C1 segment of cervical spinal cord (tissue), 14 donors: ENCODE results near the gene FAM180B.

Experiments
- DNase-seq, 14 donors: peaks; one replicate each; lab custom pipeline; 2025; lab: John Stamatoyannopoulos, UW

The FAM180B gene

DNA sequence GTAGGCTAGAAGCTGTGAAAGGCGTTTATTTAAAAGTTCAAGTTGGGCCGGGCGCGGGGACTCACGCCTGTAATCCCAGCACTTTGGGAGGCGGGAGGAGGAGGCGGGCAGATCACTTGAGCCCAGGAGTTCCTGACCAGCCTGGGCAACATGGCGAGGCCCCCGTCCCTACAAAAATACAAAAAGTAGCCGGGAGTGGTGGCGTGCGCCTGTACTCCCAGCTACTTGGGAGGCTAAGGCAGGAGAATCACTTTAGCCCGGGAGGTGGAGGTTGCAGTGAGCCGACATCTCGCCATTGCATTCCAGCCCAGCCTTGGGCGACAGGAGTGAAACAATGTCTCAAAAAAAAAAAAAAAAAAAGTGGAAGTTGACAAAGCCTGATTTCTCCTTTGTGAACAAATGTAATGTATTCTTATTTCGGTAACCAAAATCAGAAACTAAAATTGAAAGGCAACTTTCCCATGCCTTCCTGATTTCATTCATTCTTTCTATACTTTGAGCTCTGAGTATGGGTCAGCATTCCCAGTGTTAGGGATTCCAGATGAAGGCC lies 20.3 kb upstream of the FAM180B start:
- no peak for DNase-seq

DNA sequence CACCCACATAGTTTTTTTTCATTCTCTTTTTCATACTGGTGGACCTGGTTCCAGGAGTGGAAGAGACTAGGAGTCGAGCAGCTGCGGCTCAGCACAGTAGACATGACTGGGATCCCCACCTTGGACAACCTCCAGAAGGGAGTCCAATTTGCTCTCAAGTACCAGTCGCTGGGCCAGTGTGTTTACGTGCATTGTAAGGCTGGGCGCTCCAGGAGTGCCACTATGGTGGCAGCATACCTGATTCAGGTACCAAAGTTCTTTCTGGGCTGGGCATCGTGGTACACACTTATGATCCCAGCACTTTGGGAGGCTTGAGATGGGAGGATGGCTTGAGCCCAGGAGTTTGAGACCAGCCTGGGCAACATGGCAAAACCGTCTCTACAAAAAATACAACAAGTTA lies 16.8 kb upstream of the FAM180B start:
- DNase-seq: no peak

DNA sequence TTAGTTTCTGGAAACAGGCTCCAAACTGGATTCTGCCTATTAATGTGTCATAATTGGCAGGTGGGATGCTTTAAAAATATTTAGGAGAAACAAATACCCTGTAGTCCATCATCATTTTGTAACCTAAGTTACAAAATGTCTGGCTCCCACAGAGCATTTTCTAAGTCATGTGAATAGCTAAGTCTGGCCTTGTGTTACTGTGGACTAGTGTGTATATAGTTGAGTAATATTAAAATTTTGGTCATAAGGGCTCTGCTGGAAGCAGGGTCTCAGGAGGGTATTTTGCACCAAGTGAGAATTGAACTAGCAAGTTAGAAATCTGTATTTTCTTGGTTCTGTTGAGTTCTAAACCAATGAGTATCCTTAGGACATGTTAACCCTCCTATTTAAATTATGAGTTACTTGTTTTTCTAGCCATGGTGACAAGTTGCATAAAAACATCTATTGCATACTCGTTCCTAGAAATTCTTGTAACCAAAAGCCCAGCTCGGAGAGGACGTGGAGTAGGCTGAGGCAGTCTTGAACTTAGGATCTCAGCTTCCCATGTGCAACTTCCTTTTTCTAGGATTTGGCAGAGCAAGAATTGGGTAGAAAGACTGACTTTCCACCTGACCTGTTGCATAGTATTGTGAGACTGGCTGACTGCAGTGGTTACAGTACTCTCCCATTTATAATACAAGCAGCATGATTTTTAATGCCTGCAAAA lies 15.7 kb upstream of the FAM180B start:
- no peak for DNase-seq

DNA sequence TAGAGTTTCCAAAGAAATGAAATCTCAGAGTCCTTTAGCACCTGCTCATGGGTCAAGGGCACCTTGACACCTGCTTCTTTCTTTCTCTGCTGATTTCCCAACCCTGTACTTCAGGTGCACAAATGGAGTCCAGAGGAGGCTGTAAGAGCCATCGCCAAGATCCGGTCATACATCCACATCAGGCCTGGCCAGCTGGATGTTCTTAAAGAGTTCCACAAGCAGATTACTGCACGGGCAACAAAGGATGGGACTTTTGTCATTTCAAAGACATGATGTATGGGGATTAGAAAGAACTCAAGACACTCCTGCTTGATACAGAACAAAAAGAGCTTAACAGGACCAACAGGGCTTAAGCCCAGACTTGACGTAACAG lies 15.1 kb upstream of the FAM180B start:
- no peak for DNase-seq

DNA sequence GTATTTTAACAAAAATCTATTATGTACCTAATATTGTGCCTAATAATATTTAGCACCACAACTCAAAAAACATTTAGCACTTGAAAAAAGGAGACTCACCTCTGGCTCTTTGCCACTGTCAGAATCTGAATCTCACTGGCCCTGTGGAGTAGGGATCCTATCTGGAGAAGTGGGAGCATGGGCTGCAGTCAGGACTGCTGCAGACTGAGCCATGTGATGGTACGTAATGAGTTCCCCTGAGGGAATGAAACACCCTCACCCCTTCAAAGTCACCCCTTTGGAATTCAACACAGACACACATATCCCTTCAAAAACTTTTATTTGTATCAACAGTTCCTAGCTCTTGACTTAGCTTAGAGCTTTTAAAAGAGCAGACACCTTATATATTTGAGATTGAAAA lies 14.6 kb upstream of the FAM180B start:
- DNase-seq: no peak

DNA sequence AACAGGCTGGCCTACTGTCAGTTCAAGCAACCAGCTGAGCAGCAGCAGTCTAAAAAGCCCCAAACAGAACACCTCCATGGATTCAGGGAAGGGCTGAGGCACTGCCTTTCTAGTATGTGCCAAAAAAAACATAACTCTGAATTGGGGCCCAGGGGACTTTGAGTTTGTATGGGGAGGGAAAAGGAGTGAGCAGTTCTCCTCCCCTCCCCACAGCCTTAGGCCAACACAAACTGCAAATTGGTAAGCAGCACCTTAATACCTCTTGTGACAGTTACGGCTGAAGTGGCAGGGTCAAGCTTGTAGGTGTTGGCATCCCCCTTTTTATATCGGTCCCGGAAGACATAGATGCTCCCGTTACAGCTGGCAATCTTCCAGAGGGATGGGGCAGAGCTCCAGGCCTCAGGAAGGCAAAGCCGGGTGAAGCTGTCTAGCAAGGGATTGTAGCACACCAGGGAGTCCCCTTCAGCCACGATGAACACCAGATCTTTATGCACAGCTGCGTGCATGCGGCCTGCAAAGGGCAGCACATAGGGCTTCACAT lies 13.7 kb upstream of the FAM180B start:
- DNase-seq: peak in 1 of 14 donors; percentile 49

DNA sequence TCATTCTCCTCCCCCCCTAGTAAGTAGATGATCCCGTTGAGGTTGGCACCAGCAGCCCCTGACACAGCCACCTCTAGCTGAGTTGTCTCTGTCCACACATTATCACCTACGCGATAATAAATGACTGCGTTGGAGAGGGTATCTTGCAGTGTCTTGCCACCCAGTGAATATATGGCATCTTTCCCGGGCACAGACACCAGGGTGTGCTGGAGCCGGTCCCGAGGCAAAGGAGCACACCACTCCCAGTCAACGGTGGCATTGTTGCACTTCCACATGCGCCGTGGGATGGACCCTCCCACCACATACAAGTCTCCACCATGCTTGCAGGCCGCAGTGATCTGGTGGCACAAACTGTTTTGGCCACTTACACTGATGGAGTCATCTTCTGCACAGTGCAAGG lies 13.2 kb upstream of the FAM180B start:
- peak in 5 of 14 donors; percentile 16 to 49 (median 30) for DNase-seq

DNA sequence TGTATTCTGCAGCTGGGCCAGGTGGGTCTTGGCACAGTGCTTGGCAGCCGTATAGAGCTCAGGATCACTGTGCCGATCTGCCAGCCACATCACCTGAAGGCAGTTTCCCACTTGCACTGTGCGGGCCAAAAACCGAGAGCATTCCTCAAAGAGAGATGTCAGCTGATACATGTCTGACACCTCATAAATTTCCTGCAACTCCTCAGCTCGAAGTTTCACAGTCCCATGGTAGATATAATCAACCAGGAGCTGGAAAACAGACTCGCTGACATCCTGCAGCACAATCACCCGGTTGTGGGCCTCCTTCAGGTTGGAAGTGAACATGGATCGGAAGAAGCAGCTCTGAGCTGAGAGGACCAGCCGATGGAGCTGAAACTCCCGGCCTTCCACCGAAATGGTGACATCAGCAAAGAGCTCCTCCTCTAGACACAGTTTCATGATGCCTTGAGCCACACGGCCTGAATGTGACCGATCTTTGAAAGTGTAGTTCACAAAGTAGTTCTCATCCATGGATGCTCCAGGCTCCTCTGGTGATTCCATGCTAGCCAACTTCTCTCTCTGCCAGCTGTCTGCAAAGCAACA lies 8.9 kb upstream of the FAM180B start:
- DNase-seq: no peak

DNA sequence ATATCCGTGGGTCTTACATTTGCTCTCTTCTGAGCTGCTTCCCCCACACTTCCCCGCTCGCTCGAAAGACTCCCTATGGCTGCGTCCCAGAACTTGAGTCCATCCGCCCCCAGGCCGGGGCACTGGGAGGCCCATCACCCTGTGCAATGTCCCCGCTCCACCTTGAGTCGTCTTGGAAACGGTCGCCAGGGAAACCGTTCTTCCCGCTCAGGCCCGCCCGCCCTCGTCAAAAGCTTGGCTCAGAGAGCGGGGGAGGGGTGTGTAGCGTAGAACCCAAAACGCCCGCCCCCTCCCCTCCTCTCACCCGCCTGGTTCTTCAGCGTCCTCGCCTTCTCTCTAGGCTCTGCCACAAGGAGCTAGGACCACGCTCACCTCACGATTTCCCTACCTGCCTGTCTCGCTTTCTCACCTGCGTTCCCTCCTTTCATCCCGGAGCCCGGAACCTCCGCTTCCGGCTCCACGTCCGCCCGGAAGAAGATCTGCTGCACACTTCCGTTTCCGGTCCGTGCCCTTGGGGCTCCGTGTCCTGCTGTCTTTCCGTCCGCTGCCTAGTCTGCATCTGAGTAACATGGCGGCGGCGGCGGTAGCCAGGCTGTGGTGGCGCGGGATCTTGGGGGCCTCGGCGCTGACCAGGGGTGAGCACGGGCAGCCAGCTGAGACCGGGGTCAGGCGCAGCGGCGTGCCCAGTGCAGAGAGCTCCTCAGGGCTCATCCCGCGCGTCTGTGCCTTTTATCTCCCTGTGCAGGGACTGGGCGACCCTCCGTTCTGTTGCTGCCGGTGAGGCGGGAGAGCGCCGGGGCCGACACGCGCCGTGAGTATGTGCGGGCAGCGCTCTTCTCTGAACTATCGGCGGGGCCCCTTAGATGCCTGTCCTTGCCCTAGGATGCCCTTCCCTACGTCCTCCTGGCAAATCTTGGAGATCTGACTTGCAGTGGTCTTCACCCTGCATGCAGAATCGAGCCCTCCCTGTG lies 7.7 kb upstream of the FAM180B start, which contains the start of the genes KBTBD4 and NDUFS3:
Gene KBTBD4, minus strand, starts transcription at position 447 of the 971 bp plus-strand sequence. Its CDS starts 19 bp downstream, at position 428.
Gene NDUFS3, plus strand, starts transcription at position 551 of the 971 bp plus-strand sequence. Its CDS starts 18 bp downstream, at position 569.
- peak in 13 of 14 donors; percentile 77 to 96 (median 88) for DNase-seq

DNA sequence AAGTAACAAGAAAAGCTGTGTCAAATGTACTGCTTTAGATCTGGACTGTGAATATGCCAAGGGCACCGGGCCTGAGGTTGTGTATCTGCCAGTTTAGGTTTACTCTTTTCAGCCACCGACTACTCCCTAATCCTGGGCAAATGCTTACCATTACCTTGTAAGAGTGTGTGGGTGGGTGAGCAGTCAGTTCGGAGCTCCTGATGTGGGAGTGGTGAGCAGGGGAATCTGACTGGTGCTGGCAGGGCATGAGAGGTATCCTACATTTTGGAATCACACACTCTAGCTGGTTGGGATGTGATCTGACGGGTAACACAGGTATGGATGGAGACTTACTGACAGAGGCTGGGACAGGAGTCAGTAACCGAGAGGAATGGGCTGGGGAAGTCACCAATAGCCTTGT lies 2.6 kb upstream of the FAM180B start:
- no peak for DNase-seq

DNA sequence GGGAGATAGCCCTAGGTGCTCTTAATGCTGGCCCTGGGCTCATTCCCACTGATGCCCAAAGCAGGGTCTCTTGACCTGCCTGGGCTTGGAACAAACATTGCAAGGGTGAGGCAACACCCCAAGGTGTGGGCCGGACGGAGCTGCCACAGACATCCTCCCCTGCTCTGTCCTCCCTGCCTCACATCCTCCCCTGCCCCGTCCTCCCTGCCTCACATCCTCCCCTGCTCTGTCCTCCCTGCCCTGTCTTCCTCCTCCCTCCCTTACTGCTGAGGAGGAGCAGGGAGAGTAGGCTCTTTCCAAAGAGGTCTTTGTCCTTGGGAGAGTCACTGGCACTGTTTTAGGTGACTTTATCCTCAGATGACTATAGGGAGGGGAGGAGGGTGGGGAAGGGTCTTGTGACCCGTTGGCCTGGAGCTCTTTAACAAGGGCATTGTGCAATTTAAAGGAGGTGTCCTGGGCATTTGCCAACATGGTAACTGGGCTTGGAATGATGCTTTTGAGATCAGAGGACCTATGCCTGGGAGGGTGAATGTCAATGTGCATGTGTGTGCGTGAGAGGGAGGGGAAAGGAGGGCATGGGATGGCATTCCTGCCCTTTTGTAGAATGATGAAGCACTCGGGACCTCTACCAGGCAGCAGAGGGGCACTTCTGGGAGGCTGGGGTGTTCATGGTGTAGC lies 700 bp downstream of the FAM180B start:
- peak in 2 of 14 donors; percentile 24 to 46 for DNase-seq

DNA sequence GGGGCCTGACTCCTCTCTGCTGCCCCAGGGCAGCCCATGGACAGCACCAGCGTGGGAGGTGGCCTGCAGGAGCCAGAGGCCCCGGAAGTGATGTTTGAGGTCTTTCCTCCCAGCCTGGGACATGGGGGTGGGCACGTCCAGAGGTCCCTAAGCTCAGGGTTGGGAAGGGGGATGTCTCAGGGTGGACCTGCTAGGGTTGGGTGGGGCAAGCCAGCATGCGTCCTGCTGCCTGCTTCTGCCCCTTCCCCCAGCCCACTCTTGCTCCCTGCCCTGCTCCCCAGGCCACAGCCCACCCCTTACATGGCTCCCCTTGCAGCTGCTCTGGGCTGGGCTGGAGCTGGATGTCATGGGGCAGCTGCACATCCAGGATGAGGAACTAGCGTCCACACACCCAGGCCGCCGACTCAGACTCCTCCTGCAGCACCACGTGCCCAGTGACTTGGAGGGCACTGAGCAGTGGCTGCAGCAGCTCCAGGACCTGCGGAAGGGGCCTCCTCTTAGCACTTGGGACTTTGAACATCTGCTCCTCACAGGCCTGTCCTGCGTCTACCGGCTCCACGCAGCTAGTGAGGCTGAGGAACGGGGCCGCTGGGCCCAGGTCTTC lies 1.3 kb downstream of the FAM180B start:
- peak in 7 of 14 donors; percentile 35 to 68 (median 53) for DNase-seq

DNA sequence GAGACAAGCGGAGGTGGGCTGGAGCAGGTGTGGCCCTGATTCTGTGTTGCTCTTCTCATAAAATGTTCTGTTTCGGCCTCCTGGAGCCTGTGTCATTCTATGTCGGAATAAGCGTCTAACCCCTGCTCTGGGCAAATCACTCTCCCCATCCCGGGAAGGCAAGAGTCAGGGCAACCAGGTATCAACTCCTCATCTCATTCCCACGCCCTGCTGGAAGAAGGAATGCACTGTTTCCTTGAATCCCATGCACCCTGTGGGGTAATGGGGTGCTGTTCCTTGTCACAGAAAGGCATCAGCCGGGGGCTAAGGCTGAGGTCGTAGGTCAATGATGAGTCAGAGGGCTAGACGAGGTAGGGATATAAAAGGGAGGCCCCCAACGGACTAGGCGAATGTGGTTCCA lies 2.6 kb downstream of the FAM180B start:
- no peak for DNase-seq

DNA sequence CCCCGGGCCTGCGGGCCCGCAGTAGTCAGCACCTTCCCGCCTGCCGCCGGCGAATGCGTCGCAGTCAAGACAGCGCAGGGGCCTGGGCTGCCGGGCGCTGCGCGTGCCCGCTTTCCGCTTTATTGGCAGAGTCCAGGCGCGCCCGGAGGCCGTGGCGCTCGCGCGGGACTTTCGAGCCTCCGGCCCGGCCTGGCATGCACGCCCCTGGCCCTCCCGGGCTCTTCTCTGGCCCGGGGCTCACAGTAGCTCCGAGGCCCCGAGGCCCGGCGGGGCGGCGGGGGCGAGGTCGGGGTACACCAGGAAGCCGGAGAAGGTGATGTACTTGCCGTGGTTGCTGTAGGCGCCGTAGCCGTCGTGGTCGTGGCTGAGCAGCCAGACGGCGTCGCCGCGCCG lies 3.1 kb downstream of the FAM180B start:
- no peak for DNase-seq

DNA sequence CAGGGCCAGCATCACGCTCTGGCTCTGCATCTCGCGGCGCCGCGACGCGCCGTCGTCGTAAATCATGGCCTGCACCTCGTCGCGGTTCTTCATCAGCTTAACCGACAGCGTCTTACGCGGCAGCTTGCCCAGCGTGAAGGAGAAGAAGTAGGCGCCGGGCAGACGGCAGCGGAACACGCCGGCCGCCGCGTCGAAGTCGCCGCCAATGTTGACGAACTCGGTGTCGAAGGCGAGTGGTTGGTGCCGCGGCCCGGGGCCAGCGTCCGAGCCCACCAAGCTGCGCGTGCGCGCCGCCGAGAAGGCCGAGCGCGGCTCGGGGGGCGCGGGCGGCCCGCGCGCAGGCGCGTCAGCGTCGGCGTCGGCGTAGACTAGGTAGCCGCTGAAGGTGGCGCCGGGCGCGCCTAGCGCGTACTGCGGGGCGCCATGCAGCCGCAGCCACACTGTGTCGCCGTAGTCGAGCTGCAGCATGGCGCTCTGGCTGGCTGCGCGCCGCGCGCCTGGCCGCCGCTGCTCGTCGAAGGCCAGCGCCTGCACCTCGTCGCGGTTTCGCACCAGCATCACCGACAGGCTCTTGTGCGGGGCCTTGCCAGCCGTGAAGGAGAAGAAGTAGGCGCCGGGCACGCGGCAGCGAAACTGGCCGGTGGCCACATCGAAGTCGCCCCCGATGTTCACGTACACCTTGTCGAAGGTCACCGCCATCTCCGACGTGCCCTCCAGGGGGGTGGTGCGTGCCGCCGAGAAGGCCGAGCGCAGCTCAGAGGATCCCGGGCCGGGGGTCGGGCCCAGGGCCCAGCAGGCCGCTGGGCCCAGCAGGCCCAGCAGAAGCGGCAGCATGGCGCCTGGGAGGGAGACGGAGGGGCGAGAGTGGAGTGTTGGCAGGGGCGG lies 3.7 kb downstream of the FAM180B start:
- peak in 1 of 14 donors; percentile 21 for DNase-seq

DNA sequence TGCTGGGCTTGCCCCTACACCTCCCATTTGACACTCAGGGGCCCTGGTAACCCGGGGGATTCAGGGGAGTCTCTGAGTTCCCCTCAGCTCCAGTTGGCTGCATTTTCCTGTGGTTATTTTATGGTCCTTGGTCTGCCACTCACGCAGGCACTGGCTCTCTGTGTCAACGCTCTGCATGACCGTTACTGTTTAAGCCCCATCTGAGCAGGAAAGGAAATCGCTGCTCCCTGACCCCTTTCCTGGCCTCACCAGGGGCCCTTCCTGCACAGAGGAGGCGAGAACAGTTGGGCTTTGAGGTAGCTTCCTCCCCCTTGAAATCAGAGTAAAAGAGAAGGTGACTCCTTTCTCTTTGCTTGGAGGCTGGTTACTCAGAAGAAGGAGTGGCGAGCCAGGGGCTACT lies 5.3 kb downstream of the FAM180B start:
- no peak for DNase-seq

DNA sequence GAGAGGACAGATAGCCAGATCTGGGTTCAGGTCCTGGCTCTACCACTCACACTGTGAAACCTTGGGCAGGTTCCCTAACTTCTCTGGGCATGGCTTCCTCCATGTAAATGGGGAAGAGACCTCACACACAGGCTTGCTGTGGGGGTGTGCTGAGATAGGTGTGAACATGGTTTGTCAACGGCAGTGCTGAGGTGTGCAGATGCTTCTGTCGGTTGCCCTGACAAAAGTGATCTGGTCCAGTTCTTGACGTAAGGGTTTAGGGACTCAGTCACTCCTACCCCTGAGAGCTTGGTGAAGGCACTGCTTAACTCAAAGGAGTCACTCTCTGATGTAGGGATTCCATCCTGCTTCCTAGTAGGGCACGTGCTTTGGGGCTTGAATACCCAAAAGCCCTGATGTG lies 5.8 kb downstream of the FAM180B start:
- no peak for DNase-seq

DNA sequence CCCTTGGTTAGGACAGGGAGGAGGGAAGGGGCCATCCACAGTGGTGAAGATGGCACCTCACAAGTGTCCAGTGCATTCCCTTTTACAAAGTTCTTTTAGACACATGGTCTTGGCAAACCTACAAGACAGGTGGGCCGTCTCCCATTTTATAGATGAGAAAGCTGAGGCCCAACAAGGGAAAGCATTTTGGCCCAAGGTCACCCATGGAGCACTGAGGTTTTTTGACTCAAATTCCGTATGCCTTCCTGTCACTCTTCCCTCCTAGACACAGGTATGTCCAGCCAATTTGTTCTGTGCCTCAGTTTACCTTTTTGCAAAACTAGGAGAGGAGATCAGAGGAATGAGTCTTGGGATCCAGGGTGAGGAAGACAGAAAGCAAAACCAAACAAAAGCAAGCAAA lies 6.5 kb downstream of the FAM180B start:
- DNase-seq: no peak

DNA sequence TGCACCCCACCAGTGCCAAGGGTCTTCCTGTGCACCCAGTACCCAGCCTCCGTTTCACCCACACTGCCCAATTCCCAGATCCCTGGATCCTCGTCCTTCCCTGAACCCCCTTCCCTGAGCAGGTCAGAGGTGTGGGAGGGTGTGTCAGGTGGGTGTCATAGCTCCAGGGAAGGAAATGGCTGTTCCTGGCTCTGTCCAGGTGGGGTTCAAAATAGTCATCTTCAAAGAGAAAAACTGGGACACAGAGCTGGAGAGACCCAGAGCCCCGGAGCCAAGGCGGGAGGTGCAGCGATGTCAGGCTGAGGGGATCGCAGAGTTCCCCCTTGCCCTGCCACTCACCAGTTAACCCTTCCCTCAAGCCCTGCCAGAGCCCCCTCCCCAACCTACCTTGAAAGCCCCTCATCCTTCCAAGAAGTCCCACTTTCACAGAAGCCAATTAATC lies 7.0 kb downstream of the FAM180B start:
- peak in 1 of 14 donors; percentile 32 for DNase-seq
